Measurements from ENCODE around the gene SLC22A3. TPM values are rescaled to one million over a fixed set of nuclear protein-coding genes. Genes with fewer than 3 reads are reported as not detected.

SLC22A3 gene
- polyA plus RNA-seq, 2 of the 4 experiments (the other 2 are of a cell fraction) = 44.9 to 57.4 TPM

DNA sequence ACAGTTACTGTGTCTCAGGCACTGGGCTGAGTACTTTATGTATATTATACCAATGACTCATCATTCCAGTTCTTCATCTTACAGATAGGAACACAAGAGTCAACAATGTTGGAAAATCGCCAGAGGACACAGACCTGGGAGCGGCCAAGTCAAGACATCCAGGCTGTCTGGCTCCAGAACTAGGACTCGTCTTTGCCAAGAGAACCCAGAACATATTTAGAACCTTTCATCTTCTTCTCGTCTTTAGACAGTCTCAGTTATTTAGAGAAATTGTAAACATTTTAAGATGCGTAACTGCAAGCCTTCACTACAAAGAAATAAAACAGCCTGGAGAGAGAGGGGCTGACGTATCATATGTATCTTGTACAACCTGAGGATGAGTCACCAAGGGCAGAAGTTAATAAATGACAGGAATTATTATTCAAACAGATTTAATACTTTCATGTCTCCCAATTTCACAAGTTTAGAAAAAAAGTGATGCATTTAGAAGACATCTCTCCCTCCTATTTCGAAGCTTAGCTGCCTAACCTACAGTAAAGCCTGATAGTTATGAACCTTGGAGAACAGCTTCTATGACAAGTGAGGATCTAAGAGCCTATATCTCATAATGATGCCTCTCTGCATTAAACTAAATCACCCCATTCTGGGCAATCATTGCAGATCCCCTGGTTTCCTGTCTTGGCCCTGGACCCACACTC, 43.4 kb downstream of the SLC22A3 start:
- 1% methylated on average over 7 of the region's 7 CpGs for WGBS (ENCODE audit: missing lambda C conversion rate)
- Histone ChIP-seq H3K9me3 (no peaks in the 10 kb centered on the region), H3K27ac (peak overlapping the region; percentile 99 to 100), H3K4me2 (peak overlapping the region; percentile 83), H3K4me3 (no peak overlapping the region), H3K4me1 (peaks cover 89% of the 10 kb centered on the region)
- CTCF ChIA-PET = interaction anchor here (0.8 to 1.4 kb wide), 3 partner anchors 15 to 254 kb away, joined by 3 to 7 read pairs (median 3); no protein-coding TSS in a partner anchor
- FAIRE-seq (peak; percentile 67), ATAC-seq (peak; percentile 71 to 74), DNase-seq (ENCODE audit: low read depth in 1 of 2, low spot score in 1 of 2) (peak; percentile 71 to 99)
- POLR2A ChIA-PET = no interaction called here
- TF ChIP-seq, protein P1, sequence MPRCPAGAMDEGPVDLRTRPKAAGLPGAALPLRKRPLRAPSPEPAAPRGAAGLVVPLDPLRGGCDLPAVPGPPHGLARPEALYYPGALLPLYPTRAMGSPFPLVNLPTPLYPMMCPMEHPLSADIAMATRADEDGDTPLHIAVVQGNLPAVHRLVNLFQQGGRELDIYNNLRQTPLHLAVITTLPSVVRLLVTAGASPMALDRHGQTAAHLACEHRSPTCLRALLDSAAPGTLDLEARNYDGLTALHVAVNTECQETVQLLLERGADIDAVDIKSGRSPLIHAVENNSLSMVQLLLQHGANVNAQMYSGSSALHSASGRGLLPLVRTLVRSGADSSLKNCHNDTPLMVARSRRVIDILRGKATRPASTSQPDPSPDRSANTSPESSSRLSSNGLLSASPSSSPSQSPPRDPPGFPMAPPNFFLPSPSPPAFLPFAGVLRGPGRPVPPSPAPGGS (IDR thresholded peaks at IDR 0.05) = peak; percentile 89
- TF ChIP-seq, protein P2, sequence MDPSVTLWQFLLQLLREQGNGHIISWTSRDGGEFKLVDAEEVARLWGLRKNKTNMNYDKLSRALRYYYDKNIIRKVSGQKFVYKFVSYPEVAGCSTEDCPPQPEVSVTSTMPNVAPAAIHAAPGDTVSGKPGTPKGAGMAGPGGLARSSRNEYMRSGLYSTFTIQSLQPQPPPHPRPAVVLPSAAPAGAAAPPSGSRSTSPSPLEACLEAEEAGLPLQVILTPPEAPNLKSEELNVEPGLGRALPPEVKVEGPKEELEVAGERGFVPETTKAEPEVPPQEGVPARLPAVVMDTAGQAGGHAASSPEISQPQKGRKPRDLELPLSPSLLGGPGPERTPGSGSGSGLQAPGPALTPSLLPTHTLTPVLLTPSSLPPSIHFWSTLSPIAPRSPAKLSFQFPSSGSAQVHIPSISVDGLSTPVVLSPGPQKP (IDR thresholded peaks at IDR 0.05; ENCODE audit: low read depth, low read length) = no peak
- TF ChIP-seq, protein P3, sequence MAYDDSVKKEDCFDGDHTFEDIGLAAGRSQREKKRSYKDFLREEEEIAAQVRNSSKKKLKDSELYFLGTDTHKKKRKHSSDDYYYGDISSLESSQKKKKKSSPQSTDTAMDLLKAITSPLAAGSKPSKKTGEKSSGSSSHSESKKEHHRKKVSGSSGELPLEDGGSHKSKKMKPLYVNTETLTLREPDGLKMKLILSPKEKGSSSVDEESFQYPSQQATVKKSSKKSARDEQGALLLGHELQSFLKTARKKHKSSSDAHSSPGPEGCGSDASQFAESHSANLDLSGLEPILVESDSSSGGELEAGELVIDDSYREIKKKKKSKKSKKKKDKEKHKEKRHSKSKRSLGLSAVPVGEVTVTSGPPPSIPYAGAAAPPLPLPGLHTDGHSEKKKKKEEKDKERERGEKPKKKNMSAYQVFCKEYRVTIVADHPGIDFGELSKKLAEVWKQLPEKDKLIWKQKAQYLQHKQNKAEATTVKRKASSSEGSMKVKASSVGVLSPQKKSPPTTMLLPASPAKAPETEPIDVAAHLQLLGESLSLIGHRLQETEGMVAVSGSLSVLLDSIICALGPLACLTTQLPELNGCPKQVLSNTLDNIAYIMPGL (CRISPR knock-in tag; IDR thresholded peaks at IDR 0.05; ENCODE audit: borderline replicate concordance) = no peak
- TF ChIP-seq, protein P4, sequence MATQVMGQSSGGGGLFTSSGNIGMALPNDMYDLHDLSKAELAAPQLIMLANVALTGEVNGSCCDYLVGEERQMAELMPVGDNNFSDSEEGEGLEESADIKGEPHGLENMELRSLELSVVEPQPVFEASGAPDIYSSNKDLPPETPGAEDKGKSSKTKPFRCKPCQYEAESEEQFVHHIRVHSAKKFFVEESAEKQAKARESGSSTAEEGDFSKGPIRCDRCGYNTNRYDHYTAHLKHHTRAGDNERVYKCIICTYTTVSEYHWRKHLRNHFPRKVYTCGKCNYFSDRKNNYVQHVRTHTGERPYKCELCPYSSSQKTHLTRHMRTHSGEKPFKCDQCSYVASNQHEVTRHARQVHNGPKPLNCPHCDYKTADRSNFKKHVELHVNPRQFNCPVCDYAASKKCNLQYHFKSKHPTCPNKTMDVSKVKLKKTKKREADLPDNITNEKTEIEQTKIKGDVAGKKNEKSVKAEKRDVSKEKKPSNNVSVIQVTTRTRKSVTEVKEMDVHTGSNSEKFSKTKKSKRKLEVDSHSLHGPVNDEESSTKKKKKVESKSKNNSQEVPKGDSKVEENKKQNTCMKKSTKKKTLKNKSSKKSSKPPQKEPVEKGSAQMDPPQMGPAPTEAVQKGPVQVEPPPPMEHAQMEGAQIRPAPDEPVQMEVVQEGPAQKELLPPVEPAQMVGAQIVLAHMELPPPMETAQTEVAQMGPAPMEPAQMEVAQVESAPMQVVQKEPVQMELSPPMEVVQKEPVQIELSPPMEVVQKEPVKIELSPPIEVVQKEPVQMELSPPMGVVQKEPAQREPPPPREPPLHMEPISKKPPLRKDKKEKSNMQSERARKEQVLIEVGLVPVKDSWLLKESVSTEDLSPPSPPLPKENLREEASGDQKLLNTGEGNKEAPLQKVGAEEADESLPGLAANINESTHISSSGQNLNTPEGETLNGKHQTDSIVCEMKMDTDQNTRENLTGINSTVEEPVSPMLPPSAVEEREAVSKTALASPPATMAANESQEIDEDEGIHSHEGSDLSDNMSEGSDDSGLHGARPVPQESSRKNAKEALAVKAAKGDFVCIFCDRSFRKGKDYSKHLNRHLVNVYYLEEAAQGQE (IDR thresholded peaks at IDR 0.05) = no peak
- TF ChIP-seq EP300 (IDR thresholded peaks at IDR 0.05) (peak; percentile 94 to 95; a peak in 4 of 5 replicates), ZFP36 (IDR thresholded peaks at IDR 0.05; ENCODE audit: borderline replicate concordance, partially characterized antibody) (no peak), NR3C1 (IDR thresholded peaks at IDR 0.05) (no peak), EHF (CRISPR knock-in tag; IDR thresholded peaks at IDR 0.05) (no peak), JUN (IDR thresholded peaks at IDR 0.05) (peak; percentile 91 to 98), SREBF2 (IDR thresholded peaks at IDR 0.05) (no peak), RARB (CRISPR knock-in tag; IDR thresholded peaks at IDR 0.05) (no peak), PHF8 (IDR thresholded peaks at IDR 0.05; ENCODE audit: borderline replicate concordance, low read depth) (no peak), FOXS1 (CRISPR knock-in tag; IDR thresholded peaks at IDR 0.05) (no peak), CEBPB (IDR thresholded peaks at IDR 0.05) (peak; percentile 83 to 85), NPAS2 (CRISPR knock-in tag; IDR thresholded peaks at IDR 0.05; ENCODE audit: borderline replicate concordance) (no peak), POLR2A (IDR thresholded peaks at IDR 0.05; ENCODE audit: low read length) (no peak), SMC3 (IDR thresholded peaks at IDR 0.05) (no peak; the same call in 2 of the 3 replicates), CHD2 (IDR thresholded peaks at IDR 0.05; ENCODE audit: low read length, partially characterized antibody) (no peak), RNF2 (IDR thresholded peaks at IDR 0.05; ENCODE audit: borderline replicate concordance, low read depth) (no peak), MAFK (IDR thresholded peaks at IDR 0.05; ENCODE audit: partially characterized antibody) (peak; percentile 84), CBX8 (IDR thresholded peaks at IDR 0.05) (no peak), RFX5 (IDR thresholded peaks at IDR 0.05) (no peak), BHLHE40 (IDR thresholded peaks at IDR 0.05; ENCODE audit: low read depth, low read length) (no peak), GATA3 (IDR thresholded peaks at IDR 0.05; ENCODE audit: borderline replicate concordance) (peak; percentile 94), HOXA7 (CRISPR knock-in tag; IDR thresholded peaks at IDR 0.05) (no peak), HDAC2 (IDR thresholded peaks at IDR 0.05) (no peak), JUNB (IDR thresholded peaks at IDR 0.05) (peak; percentile 98), FOSL2 (IDR thresholded peaks at IDR 0.05) (peak; percentile 94), FOSL2 (CRISPR knock-in tag; IDR thresholded peaks at IDR 0.05) (peak; percentile 99)
- TF ChIP-seq, protein P5, sequence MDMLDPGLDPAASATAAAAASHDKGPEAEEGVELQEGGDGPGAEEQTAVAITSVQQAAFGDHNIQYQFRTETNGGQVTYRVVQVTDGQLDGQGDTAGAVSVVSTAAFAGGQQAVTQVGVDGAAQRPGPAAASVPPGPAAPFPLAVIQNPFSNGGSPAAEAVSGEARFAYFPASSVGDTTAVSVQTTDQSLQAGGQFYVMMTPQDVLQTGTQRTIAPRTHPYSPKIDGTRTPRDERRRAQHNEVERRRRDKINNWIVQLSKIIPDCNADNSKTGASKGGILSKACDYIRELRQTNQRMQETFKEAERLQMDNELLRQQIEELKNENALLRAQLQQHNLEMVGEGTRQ (IDR thresholded peaks at IDR 0.05) = no peak
- TF ChIP-seq, protein P6, sequence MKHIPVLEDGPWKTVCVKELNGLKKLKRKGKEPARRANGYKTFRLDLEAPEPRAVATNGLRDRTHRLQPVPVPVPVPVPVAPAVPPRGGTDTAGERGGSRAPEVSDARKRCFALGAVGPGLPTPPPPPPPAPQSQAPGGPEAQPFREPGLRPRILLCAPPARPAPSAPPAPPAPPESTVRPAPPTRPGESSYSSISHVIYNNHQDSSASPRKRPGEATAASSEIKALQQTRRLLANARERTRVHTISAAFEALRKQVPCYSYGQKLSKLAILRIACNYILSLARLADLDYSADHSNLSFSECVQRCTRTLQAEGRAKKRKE (CRISPR knock-in tag; IDR thresholded peaks at IDR 0.05; ENCODE audit: low read depth) = no peak
- TF ChIP-seq, protein P7, sequence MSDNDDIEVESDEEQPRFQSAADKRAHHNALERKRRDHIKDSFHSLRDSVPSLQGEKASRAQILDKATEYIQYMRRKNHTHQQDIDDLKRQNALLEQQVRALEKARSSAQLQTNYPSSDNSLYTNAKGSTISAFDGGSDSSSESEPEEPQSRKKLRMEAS (IDR thresholded peaks at IDR 0.05) = peak; percentile 71
- TF ChIP-seq, protein P8, sequence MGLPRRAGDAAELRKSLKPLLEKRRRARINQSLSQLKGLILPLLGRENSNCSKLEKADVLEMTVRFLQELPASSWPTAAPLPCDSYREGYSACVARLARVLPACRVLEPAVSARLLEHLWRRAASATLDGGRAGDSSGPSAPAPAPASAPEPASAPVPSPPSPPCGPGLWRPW (IDR thresholded peaks at IDR 0.05) = peak; percentile 67; the same call in 1 of the 2 replicates
